HG03060 (cell line): ENCODE measurements around the gene DGKB.
"Not testable (repeated sequence)": the region's sequence is repeated elsewhere in the genome, so short reads cannot be mapped to it uniquely, and the experiment has no call there.

Source experiments
- ATAC-seq: cut with Tn5 transposase; IDR thresholded peaks from one replicate; pipeline ENCODE4 v1.9.1; 2021; ENCODE audit warnings: low read depth, moderate number of reproducible peaks; ENCODE audit not compliant: unreplicated experiment

The DGKB gene

GRCh38 chr7:14339861-14340260 lies 562.7 kb downstream of the DGKB start:
- ATAC-seq, result no peak

- ATAC-seq, result no peak
Observed at GRCh38 chr7:14336256-14336655, 566.3 kb downstream of the DGKB start.

- ATAC-seq, result no peak
Observed at GRCh38 chr7:14332155-14332554, 570.4 kb downstream of the DGKB start.

GRCh38 chr7:14324767-14325166 lies 577.8 kb downstream of the DGKB start:
- ATAC-seq, result no peak

- ATAC-seq, result no peak
Observed at GRCh38 chr7:14322724-14323123, 579.8 kb downstream of the DGKB start.

- ATAC-seq, result no peak
Observed at GRCh38 chr7:14321947-14322346, 580.6 kb downstream of the DGKB start.

- ATAC-seq, result no peak
Observed at GRCh38 chr7:14309432-14309831, 593.1 kb downstream of the DGKB start.

- ATAC-seq, result no peak
Observed at GRCh38 chr7:14305233-14305866, 597.2 kb downstream of the DGKB start.

GRCh38 chr7:14303536-14303935 lies 599.0 kb downstream of the DGKB start:
- ATAC-seq, result no peak

GRCh38 chr7:14294637-14295036 lies 607.9 kb downstream of the DGKB start:
- no peak for ATAC-seq

- ATAC-seq, result no peak
Observed at GRCh38 chr7:14293434-14293833, 609.1 kb downstream of the DGKB start.

GRCh38 chr7:14292737-14293136 lies 609.8 kb downstream of the DGKB start:
- ATAC-seq, result no peak

GRCh38 chr7:14289957-14290356 lies 612.6 kb downstream of the DGKB start:
- ATAC-seq, result no peak

GRCh38 chr7:14288701-14289100 lies 613.9 kb downstream of the DGKB start:
- no peak for ATAC-seq

GRCh38 chr7:14287398-14287797 lies 615.2 kb downstream of the DGKB start:
- no peak for ATAC-seq

GRCh38 chr7:14286036-14286435 lies 616.5 kb downstream of the DGKB start:
- ATAC-seq, result no peak

GRCh38 chr7:14279065-14279871 lies 623.3 kb downstream of the DGKB start:
- ATAC-seq, result not testable (repeated sequence)

- no peak for ATAC-seq
Observed at GRCh38 chr7:14275356-14275755, 627.2 kb downstream of the DGKB start.

GRCh38 chr7:14271441-14271840 lies 631.1 kb downstream of the DGKB start:
- no peak for ATAC-seq

- ATAC-seq, result no peak
Observed at GRCh38 chr7:14270099-14270498, 632.5 kb downstream of the DGKB start.

GRCh38 chr7:14260011-14260410 lies 642.5 kb downstream of the DGKB start:
- ATAC-seq, result no peak

- no peak for ATAC-seq
Observed at GRCh38 chr7:14258861-14259260, 643.7 kb downstream of the DGKB start.
